Ovary (tissue), 9 donors: ENCODE data around the gene GNAS-AS1. TPM values are rescaled to one million over a fixed set of nuclear protein-coding genes. Genes with fewer than 3 reads are reported as not detected.
"Not testable (repeated sequence)": the region's sequence is repeated elsewhere in the genome, so short reads cannot be mapped to it uniquely, and the experiment has no call there.

Experiments
- DNase-seq, 5 donors: peaks; one replicate each; pipeline ENCODE4 v3.0.0-alpha.2; 2019 to 2020
- H3K27ac ChIP-seq, 2 donors: fragments of 200-600 bp; one replicate each; pipeline versions ENCODE4 v1.5.1 to v1.8.0; 2019 to 2022
- H3K27me3 ChIP-seq: fragments of 200-600 bp; one replicate; pipeline ENCODE4 v1.8.0; 2022
- H3K36me3 ChIP-seq: fragments of 200-600 bp; sonication (generic); one replicate; pipeline ENCODE4 v1.5.1; 2019
- H3K4me1 ChIP-seq: one replicate; pipeline ENCODE4 v1.8.1; 2013; ENCODE audit warnings: mild to moderate bottlenecking, moderate library complexity; ENCODE audit not compliant: insufficient read depth
- H3K4me3 ChIP-seq: fragments of 200-600 bp; sonication (generic); one replicate; pipeline ENCODE4 v1.5.1; 2017
- H3K9me3 ChIP-seq, 2 donors: fragments of 200-600 bp in 1 of 2; sonication (generic) in 1 of 2; one replicate each; pipeline versions ENCODE4 v1.5.1 to v1.8.1; 2013 to 2019; ENCODE audit warnings: mild to moderate bottlenecking in 1 of 2, moderate library complexity in 1 of 2
- EP300 ChIP-seq: sonication (generic); formaldehyde crosslinking; IDR thresholded peaks from one replicate; pipeline ENCODE4 v1.6.1; 2017; ENCODE audit warnings: antibody characterized with exemption
- POLR2A ChIP-seq: fragments of 450-650 bp; IDR thresholded peaks from one replicate; pipeline ENCODE4 v1.6.1; 2017; ENCODE audit warnings: antibody characterized with exemption, mild to moderate bottlenecking, moderate library complexity
- WGBS, 3 donors: extraction: QIAGEN DNeasy Blood & Tissue Kit in 1 of 3; methylation state at CpG; one replicate each; pipeline versions ENCODE4 v1.1.5 to v1.1.7; 2013 to 2017; 5-methylcytosine and 5-hydroxymethylcytosine counted together
- intact Hi-C, 4 donors: fragments of 100-400 bp; cut with DNase I; formaldehyde crosslinking; loops; one replicate each; pipeline versions ENCODE4 v1.11.0 to v1.15.1; 2022 to 2023
- polyA plus RNA-seq, 2 donors: library from polyadenylated mRNA; stranded (reverse); fragments of 200-250 nt in 1 of 2; fragments of 350-450 nt in 1 of 2; fragmentation: Illumina TruSeq in 1 of 2; extraction: RNeasy Lipid Tissue Mini Kit (QIAGEN cat#74804) in 1 of 2; gene quantifications; one replicate each; pipeline ENCODE4 v1.2.3, GENCODE V29; 2013 to 2014
- total RNA-seq, 7 donors: library from RNA; depleted of rRNA in 2 of 7; stranded (reverse); fragments of >200 nt in 2 of 7; fragmentation: NEBNext Ultra II Directional in 3 of 7; extraction: Animal tissue kit (Norgen Biotek cat#: 25700) in 3 of 7; gene quantifications; one replicate each; pipeline versions ENCODE4 v1.1.0 to v1.2.4, GENCODE V29; 2016 to 2023
- TF ChIP-seq, protein P1 (sequence below), 3 donors: fragments of 450-650 bp in 2 of 3; fragments of 200-600 bp in 1 of 3; IDR thresholded peaks; one replicate each; pipeline versions ENCODE4 v1.5.1 to v1.8.0; 2016 to 2022; ENCODE audit warnings: antibody characterized with exemption in 3 of 3, mild to moderate bottlenecking in 1 of 3
- donor health status: DM: no; HTN: no; CAD: no; lungs with moderate emphysema.
- donor health status: DM: no; HTN: no; CAD: no.
- donor health status: Bipolar disorder and iron deficiency.
- donor health status: DM: yes; HTN: yes; CAD: no.
- donor health status: DM: no; HTN: no; CAD: no.
- donor health status: DM: yes; HTN: yes; CAD: no.

GNAS-AS1 gene
- total and polyA plus RNA-seq, 9 donors = 0.10 to 0.37 (median 0.18) TPM; not detected in 2

GRCh38 chr20:58836616-58837204 is 14.0 kb downstream of the GNAS-AS1 start:
- Histone ChIP-seq H3K4me3 (no peak overlapping the region), H3K36me3 (no peaks in the 10 kb centered on the region), H3K27ac (no peak overlapping the region), H3K4me1 (no peaks in the 10 kb centered on the region), H3K9me3 (no peaks in the 10 kb centered on the region), H3K27me3 (no peaks in the 10 kb centered on the region)
- TF ChIP-seq EP300 (no peak), POLR2A (no peak)
- intact Hi-C loops = no loop called here
- 76 to 85% (median 79%) methylated on average over 10 of the region's 10 CpGs for WGBS, 3 donors
- no peak for DNase-seq

- no peak for TF ChIP-seq POLR2A
- Histone ChIP-seq H3K4me3 (no peak overlapping the region), H3K9me3 (no peaks in the 10 kb centered on the region), H3K4me1 (no peaks in the 10 kb centered on the region), H3K27ac (no peak overlapping the region), H3K36me3 (no peaks in the 10 kb centered on the region), H3K27me3 (no peaks in the 10 kb centered on the region)
- no peak for DNase-seq
- WGBS, 3 donors = 70 to 85% (median 82%) methylated on average over 2 of the region's 2 CpGs
- intact Hi-C loops = no loop called here
These were observed 15.5 kb downstream of the GNAS-AS1 start for GRCh38 chr20:58835231-58835630.

DNA sequence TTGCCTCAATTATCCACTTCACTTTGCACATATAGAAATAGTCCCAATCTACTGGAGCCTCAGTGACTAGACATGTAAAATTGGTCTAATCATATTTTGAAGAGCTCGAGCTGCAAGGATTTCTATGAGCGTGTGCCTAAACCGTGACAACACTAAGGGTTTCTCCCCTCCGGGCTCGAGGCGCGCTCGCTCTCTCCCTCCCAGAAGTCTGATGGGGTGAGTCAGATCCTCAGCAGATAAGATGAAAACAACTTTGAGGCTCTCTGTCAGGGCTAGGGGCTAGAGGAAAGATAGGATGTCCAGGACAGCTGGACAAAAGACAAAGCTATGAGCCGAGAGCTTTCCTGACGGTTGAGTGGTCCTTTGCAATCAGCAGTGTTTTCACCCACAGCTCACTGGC is 16.8 kb downstream of the GNAS-AS1 start:
- no peak for TF ChIP-seq EP300
- intact Hi-C loops = no loop called here
- WGBS, 3 donors = 85 to 91% (median 88%) methylated on average over 10 of the region's 10 CpGs

GRCh38 chr20:58832457-58832856 is 18.2 kb downstream of the GNAS-AS1 start:
- Histone ChIP-seq H3K27ac (no peak overlapping the region), H3K36me3 (no peaks in the 10 kb centered on the region), H3K27me3 (no peaks in the 10 kb centered on the region), H3K9me3 (no peaks in the 10 kb centered on the region), H3K4me1 (no peaks in the 10 kb centered on the region), H3K4me3 (no peak overlapping the region)
- 45 to 63% (median 54%) methylated on average over 4 of the region's 4 CpGs for WGBS, 3 donors
- intact Hi-C loops = no loop called here
- DNase-seq = no peak
- TF ChIP-seq POLR2A (no peak), EP300 (no peak)
- TF ChIP-seq, protein P1, sequence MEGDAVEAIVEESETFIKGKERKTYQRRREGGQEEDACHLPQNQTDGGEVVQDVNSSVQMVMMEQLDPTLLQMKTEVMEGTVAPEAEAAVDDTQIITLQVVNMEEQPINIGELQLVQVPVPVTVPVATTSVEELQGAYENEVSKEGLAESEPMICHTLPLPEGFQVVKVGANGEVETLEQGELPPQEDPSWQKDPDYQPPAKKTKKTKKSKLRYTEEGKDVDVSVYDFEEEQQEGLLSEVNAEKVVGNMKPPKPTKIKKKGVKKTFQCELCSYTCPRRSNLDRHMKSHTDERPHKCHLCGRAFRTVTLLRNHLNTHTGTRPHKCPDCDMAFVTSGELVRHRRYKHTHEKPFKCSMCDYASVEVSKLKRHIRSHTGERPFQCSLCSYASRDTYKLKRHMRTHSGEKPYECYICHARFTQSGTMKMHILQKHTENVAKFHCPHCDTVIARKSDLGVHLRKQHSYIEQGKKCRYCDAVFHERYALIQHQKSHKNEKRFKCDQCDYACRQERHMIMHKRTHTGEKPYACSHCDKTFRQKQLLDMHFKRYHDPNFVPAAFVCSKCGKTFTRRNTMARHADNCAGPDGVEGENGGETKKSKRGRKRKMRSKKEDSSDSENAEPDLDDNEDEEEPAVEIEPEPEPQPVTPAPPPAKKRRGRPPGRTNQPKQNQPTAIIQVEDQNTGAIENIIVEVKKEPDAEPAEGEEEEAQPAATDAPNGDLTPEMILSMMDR (IDR thresholded peaks at IDR 0.05) = no peak

More for the DNA sequence above, 16.8 kb downstream of the GNAS-AS1 start:
- Histone ChIP-seq H3K27me3 (no peaks in the 10 kb centered on the region), H3K4me1 (no peaks in the 10 kb centered on the region), H3K4me3 (no peak overlapping the region), H3K9me3 (no peaks in the 10 kb centered on the region), H3K36me3 (no peaks in the 10 kb centered on the region), H3K27ac (no peak overlapping the region)
- no peak for DNase-seq

DNA sequence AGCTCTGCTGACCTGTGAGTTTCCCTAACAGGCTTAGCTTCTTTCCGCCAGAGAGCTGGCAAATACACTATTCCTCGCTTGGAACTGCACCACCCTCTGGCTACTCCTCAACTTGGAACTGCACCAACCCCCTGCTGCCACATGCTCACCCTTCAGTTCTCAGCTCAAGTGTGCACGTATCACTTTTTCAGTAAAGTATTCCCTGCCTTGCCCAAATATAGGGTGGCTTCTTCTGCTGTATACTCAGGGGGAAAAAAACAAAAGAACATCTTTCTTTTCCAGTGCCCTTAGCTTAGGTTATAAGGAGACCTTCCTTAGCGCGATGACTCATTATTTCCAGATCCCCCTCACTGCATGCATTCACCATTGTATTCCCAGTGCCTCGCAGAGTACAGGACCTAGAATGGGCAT is 21.2 kb downstream of the GNAS-AS1 start:
- Histone ChIP-seq H3K9me3 (no peaks in the 10 kb centered on the region), H3K4me3 (no peak overlapping the region), H3K27ac (no peak overlapping the region), H3K36me3 (no peaks in the 10 kb centered on the region), H3K4me1 (no peaks in the 10 kb centered on the region), H3K27me3 (no peaks in the 10 kb centered on the region)
- WGBS, 3 donors = 70 to 84% (median 75%) methylated on average over 6 of the region's 6 CpGs
- intact Hi-C loops = no loop called here
- no peak for DNase-seq
- TF ChIP-seq, protein P1 (IDR thresholded peaks at IDR 0.05) = no peak
- TF ChIP-seq POLR2A (no peak), EP300 (no peak)

- H3K36me3 ChIP-seq, H3K9me3 ChIP-seq, intact Hi-C loops, H3K27ac ChIP-seq, H3K4me1 ChIP-seq, H3K4me3 ChIP-seq, DNase-seq, H3K27me3 ChIP-seq: not testable (repeated sequence)
- 71 to 98% (median 94%) methylated on average over 3 to 5 of the region's 5 CpGs for WGBS, 3 donors
These were observed 21.9 kb downstream of the GNAS-AS1 start for GRCh38 chr20:58828804-58829203.
